ENCODE data around the gene ABHD2. TPM values are rescaled to one million over a fixed set of nuclear protein-coding genes. Genes with fewer than 3 reads are reported as not detected.

ABHD2 gene
- total and polyA plus RNA-seq, 11 donors: 8.6 to 243 (median 116) TPM

DNA sequence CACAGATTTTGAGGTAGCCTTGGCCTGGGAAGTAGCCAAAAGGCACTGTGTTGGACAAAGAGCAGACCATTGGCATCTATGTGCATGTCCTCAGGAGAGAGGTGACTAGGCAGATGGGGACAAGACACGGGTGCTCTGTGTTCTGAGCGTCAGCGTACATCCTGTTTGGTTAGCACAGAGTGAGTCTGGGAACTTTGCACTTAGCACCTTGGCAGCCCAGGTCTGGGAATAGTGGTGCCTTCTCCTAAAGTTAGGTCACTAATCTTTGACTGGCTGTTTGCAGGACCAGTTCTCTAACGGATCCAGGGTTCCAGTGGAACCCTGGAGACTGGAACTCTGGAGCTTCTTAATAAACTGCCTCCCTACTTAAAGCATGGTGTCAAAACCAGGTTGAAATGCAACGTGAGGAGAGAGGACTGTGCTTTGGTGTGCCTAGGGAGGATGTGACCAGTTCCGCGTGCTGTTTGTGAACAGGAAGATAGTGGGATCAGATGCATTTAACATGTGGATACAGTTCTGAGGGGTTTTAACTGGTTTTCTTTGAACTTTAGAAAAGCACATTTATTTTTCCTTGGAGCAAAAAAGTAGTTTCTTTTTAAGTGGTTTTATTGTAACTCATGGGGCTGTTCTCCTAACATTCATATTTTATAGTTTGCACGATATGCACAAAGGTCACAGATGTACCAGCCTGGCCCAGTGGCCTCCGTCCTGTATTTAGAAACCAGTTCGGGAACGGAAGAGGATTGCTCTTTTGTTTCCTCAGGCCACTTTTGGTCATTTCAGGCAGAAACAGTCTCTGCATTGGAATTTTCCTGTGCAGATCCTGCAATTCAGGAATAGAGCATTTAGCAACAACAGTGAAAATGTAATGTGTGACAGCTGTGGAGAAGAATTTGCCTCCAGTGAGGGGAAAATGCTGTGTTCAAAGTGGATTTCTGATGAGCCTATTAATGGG lies 48.8 kb downstream of the ABHD2 start:
- Histone ChIP-seq H3K27me3 (no peaks in the 10 kb centered on the region), H3K36me3 (peaks cover 0 to 16% (median 4%) of the 10 kb centered on the region in 9 donors), H3K9me3 (no peaks in the 10 kb centered on the region), H3K27ac (peak overlapping the region; percentile 72 to 90 (median 78)), H3K4me3 (no peak overlapping the region), H3K4me1 (peaks cover 22 to 99% (median 81%) of the 10 kb centered on the region in 12 donors)
- intact Hi-C loops (cut with DNase I): loop anchor here in 5 of 10 donors (1.0 to 5.0 kb wide), 5 partner anchors 9 to 50 kb away; partner anchors contain the start of gene ABHD2 (in 3 of the 5)
- 20 to 32% (median 29%) methylated on average over 11 of the region's 11 CpGs for WGBS, 4 donors
- peak in 4 of 5 donors; percentile 65 to 85 (median 73) for DNase-seq
- ATAC-seq: peak; percentile 91 to 94 (median 92)
- TF ChIP-seq POLR2A (IDR thresholded peaks at IDR 0.05) (no peak), CTCF (IDR thresholded peaks at IDR 0.05) (no peak)

DNA sequence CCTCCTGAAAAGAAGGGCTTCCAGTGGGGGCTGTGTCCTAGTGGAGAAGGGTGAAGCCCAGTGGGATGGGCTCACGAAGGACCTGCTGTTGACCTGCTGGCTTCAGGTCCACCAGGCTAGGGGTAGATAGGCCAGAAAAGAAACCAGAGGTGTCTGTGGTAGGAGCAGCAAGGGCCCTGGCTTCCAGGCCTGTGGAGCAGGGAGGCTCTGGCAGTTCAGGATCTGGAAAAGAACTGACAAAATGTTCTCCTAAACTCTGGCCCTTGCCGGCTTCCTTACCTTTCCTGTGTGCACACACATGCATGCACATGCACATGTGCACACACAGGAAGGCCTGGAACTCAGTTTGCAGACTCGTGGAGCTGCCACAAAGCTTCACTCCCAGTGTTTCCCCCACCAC lies 49.7 kb downstream of the ABHD2 start:
- peaks cover 0 to 16% (median 4%) of the 10 kb centered on the region in 9 donors for H3K36me3 ChIP-seq
- no peaks in the 10 kb centered on the region for H3K9me3 ChIP-seq
- no peak for ATAC-seq
- TF ChIP-seq CTCF (IDR thresholded peaks at IDR 0.05) (no peak), POLR2A (IDR thresholded peaks at IDR 0.05) (no peak)
- peaks cover 22 to 99% (median 80%) of the 10 kb centered on the region in 12 donors for H3K4me1 ChIP-seq
- DNase-seq: no peak
- intact Hi-C loops (cut with DNase I): loop anchor here in 5 of 10 donors (1.0 to 5.0 kb wide), 5 partner anchors 8 to 51 kb away; partner anchors contain the start of gene ABHD2 (in 3 of the 5)
- peak overlapping the region; percentile 72 to 90 (median 78) for H3K27ac ChIP-seq
- 49 to 80% (median 67%) methylated on average over 3 of the region's 3 CpGs for WGBS, 4 donors
- no peaks in the 10 kb centered on the region for H3K27me3 ChIP-seq
- no peak overlapping the region for H3K4me3 ChIP-seq

GRCh38 chr15:89138999-89139612 lies 50.9 kb downstream of the ABHD2 start:
- H3K27ac ChIP-seq: peak overlapping the region; percentile 31 to 90 (median 78)
- TF ChIP-seq POLR2A (IDR thresholded peaks at IDR 0.05) (no peak), CTCF (IDR thresholded peaks at IDR 0.05) (no peak)
- 87 to 94% (median 88%) methylated on average over 10 of the region's 10 CpGs for WGBS, 4 donors
- H3K27me3 ChIP-seq: no peaks in the 10 kb centered on the region
- DNase-seq (peak in 1 of 5 donors; percentile 42), ATAC-seq (no peak)
- no peak overlapping the region for H3K4me3 ChIP-seq
- intact Hi-C loops (cut with DNase I): loop anchor here in 5 of 10 donors (5.0 kb wide), 4 partner anchors 33 to 52 kb away; partner anchors contain the start of gene ABHD2 (in 3 of the 5)
- no peaks in the 10 kb centered on the region for H3K9me3 ChIP-seq
- peaks cover 0 to 16% (median 4%) of the 10 kb centered on the region in 9 donors for H3K36me3 ChIP-seq
- peaks cover 22 to 100% (median 86%) of the 10 kb centered on the region in 12 donors for H3K4me1 ChIP-seq

All from heart left ventricle (tissue), 16 donors.